Stimulated activated CD8-positive, alpha-beta memory T cell treated with anti-CD3 and anti-CD28 coated beads, Interleukin-15, amount 100 ng/mL, for 24 hours (primary cell): Measurements from ENCODE around the gene MROH2B.

Source experiments
- DNase-seq: peaks from one replicate; pipeline ENCODE4 v3.0.0-alpha.2; 2020; ENCODE audit warnings: low read depth

Gene MROH2B

GRCh38 chr5:41071242-41071641, at the start of gene MROH2B:
Gene MROH2B (minus strand): TSS chr5:41071342. CDS start chr5:41070852, 490 bp downstream.
- DNase-seq = no peak

GRCh38 chr5:41120600-41120999, 49.5 kb upstream of the MROH2B start:
- no peak for DNase-seq

- DNase-seq = no peak
These were observed 47.0 kb upstream of the MROH2B start for GRCh38 chr5:41118177-41118576.

- no peak for DNase-seq
These were observed 44.1 kb upstream of the MROH2B start for GRCh38 chr5:41115281-41115680.

GRCh38 chr5:41112486-41113455, 41.6 kb upstream of the MROH2B start:
- no peak for DNase-seq

GRCh38 chr5:41109186-41109585, 38.0 kb upstream of the MROH2B start:
- DNase-seq = no peak

DNA sequence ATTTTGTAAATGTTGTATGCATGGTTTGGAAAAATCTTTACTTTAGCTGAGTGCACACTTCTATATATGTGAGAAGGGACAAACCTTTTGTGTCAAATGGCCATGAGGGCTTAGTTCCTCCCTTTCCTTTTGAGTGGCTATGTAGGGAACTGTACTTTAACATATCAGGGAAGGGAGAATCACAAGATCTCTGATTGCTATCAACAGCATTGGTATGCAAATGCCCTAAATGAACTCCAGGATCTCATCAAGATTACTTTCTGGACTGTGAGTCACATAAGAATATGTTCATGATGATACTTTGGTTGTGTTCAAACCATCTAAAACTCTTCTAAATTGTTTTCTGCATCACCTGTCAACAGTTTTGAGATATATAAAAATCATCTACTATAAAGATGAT, 31.2 kb upstream of the MROH2B start:
- no peak for DNase-seq

DNA sequence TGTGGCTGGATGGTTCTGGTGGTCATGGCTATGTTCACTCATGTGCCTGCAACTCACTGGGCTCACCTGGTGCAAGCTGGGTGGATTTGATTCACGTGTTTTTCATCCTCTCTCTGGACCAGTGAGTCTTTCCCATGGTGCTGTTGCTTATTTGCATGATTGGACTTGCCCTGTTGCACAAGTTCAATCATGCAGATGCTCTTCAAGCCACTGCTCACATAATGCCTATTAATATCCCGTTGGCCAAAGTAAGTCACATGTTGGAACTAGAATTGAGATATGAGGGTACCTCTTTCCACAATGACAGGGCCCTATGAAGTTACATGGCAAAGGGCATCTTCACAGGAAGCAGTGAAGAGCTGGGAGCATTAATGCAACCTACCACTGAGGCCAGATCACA, 26.5 kb upstream of the MROH2B start:
- DNase-seq = no peak

- DNase-seq = no peak
These were observed 24.4 kb upstream of the MROH2B start for GRCh38 chr5:41095324-41096101.

DNA sequence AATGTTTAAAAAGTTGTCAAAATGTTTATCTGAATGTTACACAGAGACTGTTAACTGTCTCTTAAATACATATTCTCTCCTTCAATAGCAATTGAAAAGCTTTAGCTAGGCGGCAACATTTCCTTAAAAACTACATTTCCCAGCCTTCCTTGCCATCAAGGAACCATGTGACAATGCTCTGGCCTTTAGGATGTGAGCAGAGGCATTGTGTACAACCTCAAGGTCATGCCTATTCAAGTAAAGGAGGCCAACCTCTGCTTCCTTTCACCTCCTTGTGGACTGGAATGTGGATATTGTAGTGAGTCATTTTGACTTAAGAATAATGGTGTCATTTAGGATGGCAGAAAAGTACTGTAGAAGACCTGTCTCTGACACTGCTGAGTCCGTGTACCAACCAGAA, 23.7 kb upstream of the MROH2B start:
- DNase-seq = no peak

DNA sequence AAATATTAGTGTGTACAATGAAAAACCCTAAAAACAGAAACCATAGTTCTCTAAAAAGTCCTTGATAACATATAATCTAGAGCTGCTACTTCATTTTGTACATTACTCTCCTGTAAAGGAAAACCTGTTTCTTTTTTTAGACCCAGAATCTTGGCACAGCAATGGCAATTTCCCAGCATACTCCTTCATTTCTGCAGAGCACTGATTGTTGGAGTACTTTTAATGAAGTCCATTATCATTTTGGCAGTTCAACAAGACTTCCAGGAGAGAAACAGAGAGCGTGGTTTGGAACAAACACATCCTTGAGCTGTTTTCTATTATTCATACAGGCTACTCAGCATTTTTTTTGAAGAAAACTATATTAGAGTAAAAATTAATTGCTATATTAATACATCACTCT, 22.7 kb upstream of the MROH2B start:
- DNase-seq = no peak

GRCh38 chr5:41087461-41087860, 16.3 kb upstream of the MROH2B start:
- DNase-seq = no peak

DNA sequence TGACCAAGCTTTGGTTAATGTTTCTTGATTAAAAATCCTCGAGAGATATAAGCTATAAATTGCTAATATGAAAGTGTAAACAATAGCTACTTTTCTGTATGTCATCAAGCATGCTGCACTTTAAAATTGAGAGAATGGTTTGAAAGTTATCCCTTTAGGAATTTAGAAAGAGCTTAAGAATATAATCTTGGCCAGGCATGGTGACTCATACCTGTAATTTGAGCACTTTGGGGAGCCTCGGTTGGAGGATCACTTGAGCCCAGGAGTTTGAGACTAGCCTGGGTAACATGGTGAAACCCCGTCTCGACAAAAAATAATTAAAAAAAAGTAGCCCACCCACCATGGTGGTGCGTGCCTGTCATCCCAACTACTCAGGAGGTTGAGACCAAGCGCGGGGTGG, 12.2 kb upstream of the MROH2B start:
- DNase-seq = no peak

GRCh38 chr5:41071975-41072374, 833 bp upstream of the MROH2B start:
- DNase-seq = no peak

- no peak for DNase-seq
These were observed 3.2 kb downstream of the MROH2B start for GRCh38 chr5:41067714-41068568.

GRCh38 chr5:41065691-41066335, 5.3 kb downstream of the MROH2B start:
- DNase-seq = no peak

GRCh38 chr5:41057940-41058339, 13.2 kb downstream of the MROH2B start:
- no peak for DNase-seq

- no peak for DNase-seq
These were observed 13.9 kb downstream of the MROH2B start for GRCh38 chr5:41057231-41057630.

DNA sequence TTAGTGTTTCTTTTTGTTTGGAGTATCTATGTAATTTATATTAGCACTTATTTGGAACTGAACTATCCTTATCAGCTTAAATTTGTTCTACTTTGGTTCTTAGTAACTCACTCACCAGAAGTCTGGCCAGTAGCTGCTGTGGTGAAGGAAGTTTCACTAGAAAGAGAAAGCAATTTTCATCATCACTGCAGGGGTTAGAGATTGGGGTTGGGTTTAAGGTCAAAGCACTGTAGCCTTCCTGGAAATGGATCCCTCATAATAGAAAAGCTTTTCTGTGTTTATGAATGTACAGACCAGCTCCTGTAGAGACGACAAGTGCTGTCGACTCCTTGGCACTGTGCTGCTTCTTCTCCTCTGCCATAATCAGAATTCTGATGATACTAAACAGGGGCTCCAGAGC, 22.2 kb downstream of the MROH2B start:
- DNase-seq = no peak

DNA sequence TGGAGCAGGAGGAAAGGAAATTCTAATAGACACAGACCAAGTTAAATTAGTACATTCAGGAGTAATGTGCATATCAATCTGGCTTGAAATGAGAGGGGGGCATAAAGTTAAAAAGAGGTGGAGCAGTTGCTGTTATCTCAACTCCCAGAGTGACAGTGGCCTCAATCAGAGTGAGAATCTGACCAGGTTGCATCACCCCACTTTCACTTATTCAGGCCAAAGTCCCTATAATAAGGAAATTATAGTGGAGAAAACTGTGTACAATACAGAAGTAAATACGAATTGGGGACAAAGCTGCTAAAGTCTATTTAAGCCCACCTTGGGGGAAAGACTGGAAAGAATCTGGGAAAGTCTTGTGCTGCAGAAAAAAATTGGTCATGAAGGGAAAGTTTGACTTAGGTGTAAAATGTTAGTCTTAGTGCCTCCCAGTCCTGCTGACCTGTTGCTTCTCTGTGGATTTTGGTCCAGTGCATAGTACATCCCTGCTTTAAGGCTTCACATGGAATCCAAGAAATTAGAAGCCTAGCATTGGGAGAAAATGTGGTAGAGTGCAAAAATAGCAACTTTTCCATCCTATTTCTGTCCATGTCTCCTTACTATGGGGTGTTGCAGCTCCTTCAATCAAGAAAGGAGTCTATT, 27.9 kb downstream of the MROH2B start:
- DNase-seq = no peak

- no peak for DNase-seq
These were observed 38.2 kb downstream of the MROH2B start for GRCh38 chr5:41032973-41033372.
